ENCODE data around the gene C3orf38. TPM values are rescaled to one million over a fixed set of nuclear protein-coding genes. Genes with fewer than 3 reads are reported as not detected.

Gene C3orf38
- total RNA-seq, 1 donor from 2014 or later, result 26.0 TPM

DNA sequence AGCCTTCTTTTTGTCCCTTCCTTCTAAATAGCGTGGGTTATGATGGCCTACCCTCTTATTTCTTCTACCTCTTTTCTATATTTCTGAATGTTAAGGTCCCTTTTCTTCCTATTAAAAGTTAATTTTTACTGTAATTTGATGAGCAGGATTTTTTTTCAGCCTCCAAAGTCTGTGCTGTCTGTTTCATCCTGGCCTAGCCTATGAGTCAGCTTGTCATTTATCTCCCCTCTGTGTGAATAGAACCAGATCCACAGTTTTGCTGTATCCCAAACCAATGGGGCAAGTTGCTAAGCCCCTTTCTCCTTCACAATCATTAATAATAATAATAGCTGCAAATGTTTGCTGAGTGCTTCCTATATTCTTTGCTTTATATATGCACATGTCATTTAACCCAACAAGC is 18.1 kb upstream of the C3orf38 start:
- DNase-seq, result no peak
- no peaks in the 10 kb centered on the region for H3K36me3 Mint-ChIP-seq (ENCODE audit: unreplicated experiment)
- no peak overlapping the region for H3K4me3 Mint-ChIP-seq (ENCODE audit: unreplicated experiment)
- no peaks in the 10 kb centered on the region for H3K27me3 Mint-ChIP-seq (ENCODE audit: unreplicated experiment)
- no peak overlapping the region for H3K27ac Mint-ChIP-seq (ENCODE audit: unreplicated experiment)
- no peaks in the 10 kb centered on the region for H3K9me3 Mint-ChIP-seq (ENCODE audit: unreplicated experiment)
- TF ChIP-seq, protein P1, sequence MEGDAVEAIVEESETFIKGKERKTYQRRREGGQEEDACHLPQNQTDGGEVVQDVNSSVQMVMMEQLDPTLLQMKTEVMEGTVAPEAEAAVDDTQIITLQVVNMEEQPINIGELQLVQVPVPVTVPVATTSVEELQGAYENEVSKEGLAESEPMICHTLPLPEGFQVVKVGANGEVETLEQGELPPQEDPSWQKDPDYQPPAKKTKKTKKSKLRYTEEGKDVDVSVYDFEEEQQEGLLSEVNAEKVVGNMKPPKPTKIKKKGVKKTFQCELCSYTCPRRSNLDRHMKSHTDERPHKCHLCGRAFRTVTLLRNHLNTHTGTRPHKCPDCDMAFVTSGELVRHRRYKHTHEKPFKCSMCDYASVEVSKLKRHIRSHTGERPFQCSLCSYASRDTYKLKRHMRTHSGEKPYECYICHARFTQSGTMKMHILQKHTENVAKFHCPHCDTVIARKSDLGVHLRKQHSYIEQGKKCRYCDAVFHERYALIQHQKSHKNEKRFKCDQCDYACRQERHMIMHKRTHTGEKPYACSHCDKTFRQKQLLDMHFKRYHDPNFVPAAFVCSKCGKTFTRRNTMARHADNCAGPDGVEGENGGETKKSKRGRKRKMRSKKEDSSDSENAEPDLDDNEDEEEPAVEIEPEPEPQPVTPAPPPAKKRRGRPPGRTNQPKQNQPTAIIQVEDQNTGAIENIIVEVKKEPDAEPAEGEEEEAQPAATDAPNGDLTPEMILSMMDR (IDR thresholded peaks at IDR 0.05; ENCODE audit: partially characterized antibody, unreplicated experiment), result no peak
- H3K4me1 Mint-ChIP-seq (ENCODE audit: low read depth, unreplicated experiment), result no peaks in the 10 kb centered on the region

DNA sequence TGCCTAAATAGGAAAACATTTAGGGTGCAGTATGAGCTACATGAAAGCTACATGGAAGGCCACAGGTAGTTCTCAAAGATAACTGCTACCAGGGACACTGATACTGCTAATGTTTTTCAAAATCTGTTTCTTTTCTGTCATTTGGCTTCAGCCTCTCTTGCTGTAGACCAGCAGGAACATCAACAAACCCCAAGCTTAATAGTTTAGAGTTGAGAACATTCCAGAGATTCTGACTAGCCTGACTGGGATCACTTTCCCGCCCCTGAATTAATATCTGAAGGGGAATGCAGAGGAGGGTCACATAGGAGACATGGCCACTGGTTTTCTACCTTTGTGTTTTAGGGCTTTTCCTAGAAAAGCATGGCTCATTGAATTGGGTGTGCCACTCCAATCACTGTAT is 16.9 kb upstream of the C3orf38 start:
- TF ChIP-seq, protein P1 (IDR thresholded peaks at IDR 0.05; ENCODE audit: partially characterized antibody, unreplicated experiment), result no peak
- Mint-ChIP-seq H3K4me3 (ENCODE audit: unreplicated experiment) (no peak overlapping the region), H3K9me3 (ENCODE audit: unreplicated experiment) (no peaks in the 10 kb centered on the region), H3K4me1 (ENCODE audit: low read depth, unreplicated experiment) (no peaks in the 10 kb centered on the region), H3K27me3 (ENCODE audit: unreplicated experiment) (no peaks in the 10 kb centered on the region), H3K27ac (ENCODE audit: unreplicated experiment) (no peak overlapping the region), H3K36me3 (ENCODE audit: unreplicated experiment) (no peaks in the 10 kb centered on the region)
- DNase-seq, result no peak

DNA sequence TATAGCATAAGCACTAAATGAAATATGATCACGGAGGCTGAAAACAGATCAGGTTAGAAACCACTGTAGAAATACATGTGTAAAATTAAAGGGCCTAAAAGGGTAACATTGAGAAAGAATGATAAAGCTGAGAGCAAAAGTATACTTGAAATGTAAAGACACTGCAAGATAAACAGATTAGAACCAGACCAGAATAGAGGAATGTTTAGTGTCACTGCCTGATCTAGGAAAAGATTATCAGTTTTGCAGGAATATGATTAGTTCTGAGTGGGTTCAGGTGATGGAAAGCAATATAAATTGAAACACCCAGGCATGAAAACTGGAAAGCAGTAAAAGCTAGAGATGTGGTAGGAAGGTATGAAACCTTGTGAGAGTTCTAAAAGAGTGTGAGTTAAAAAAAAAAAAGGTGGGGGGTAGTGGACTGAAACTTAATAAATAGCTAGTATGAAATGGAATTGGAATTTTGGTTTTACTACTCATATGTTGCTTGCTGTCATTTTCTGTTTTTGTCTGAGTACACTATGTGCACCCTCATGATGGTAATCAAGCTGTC is 16.0 kb upstream of the C3orf38 start:
- Mint-ChIP-seq H3K27ac (ENCODE audit: unreplicated experiment) (no peak overlapping the region), H3K9me3 (ENCODE audit: unreplicated experiment) (no peaks in the 10 kb centered on the region), H3K4me3 (ENCODE audit: unreplicated experiment) (no peak overlapping the region), H3K4me1 (ENCODE audit: low read depth, unreplicated experiment) (no peaks in the 10 kb centered on the region), H3K36me3 (ENCODE audit: unreplicated experiment) (no peaks in the 10 kb centered on the region), H3K27me3 (ENCODE audit: unreplicated experiment) (no peaks in the 10 kb centered on the region)
- TF ChIP-seq, protein P1 (IDR thresholded peaks at IDR 0.05; ENCODE audit: partially characterized antibody, unreplicated experiment), result no peak
- no peak for DNase-seq

DNA sequence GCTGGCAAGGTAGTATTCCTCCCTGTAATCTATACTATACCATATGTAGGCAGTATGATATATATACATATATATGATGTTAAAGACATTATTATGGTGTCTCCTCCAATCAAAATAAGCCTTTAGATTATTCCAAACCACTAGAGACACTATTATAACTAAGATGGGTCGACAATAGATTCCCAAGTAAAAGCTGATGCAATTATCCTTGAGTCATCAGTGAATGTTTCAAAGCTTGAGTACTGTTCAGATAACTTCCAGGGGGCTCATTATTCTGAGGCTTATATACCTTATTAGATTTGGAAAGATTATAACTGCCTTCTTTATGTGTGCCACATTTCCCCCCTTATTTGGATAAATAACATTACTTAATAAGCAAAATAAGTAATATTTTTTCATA is 11.9 kb upstream of the C3orf38 start:
- no peaks in the 10 kb centered on the region for H3K9me3 Mint-ChIP-seq (ENCODE audit: unreplicated experiment)
- H3K27me3 Mint-ChIP-seq (ENCODE audit: unreplicated experiment), result no peaks in the 10 kb centered on the region
- no peaks in the 10 kb centered on the region for H3K36me3 Mint-ChIP-seq (ENCODE audit: unreplicated experiment)
- no peak for DNase-seq
- H3K27ac Mint-ChIP-seq (ENCODE audit: unreplicated experiment), result no peak overlapping the region
- TF ChIP-seq, protein P1 (IDR thresholded peaks at IDR 0.05; ENCODE audit: partially characterized antibody, unreplicated experiment), result no peak
- H3K4me3 Mint-ChIP-seq (ENCODE audit: unreplicated experiment), result no peak overlapping the region
- no peaks in the 10 kb centered on the region for H3K4me1 Mint-ChIP-seq (ENCODE audit: low read depth, unreplicated experiment)

DNA sequence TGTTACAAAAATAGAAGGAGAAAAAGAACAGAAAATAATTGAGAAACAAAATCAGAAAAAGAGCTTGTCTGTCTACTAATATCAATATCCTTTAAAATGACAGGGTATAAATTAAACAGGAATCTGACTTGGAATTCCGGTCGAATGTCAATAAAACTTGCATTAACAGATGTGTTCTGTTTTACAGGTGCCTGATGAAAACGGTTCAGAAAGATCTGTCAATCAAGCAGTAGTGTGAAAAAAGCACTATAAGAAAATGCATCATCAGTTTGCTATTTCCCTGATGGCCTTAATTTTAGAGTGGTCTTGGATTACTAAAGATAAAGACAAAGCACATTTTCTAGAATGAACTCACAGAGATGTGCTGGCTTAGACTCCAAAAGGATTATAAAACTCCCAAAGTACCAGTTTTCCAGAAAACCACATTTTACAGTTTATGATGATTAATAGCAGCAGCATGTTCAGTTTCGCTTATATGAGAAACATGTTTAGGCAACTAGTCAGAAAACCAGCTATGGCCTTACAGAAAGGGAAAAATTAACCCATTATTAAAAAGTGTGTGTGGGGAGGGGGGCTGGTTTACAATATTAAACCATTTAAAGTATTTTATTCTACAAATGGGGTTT is 8.2 kb upstream of the C3orf38 start:
- no peak for DNase-seq
- H3K9me3 Mint-ChIP-seq (ENCODE audit: unreplicated experiment), result no peaks in the 10 kb centered on the region
- H3K4me3 Mint-ChIP-seq (ENCODE audit: unreplicated experiment), result no peak overlapping the region
- H3K4me1 Mint-ChIP-seq (ENCODE audit: low read depth, unreplicated experiment), result no peaks in the 10 kb centered on the region
- TF ChIP-seq, protein P1 (IDR thresholded peaks at IDR 0.05; ENCODE audit: partially characterized antibody, unreplicated experiment), result no peak
- no peak overlapping the region for H3K27ac Mint-ChIP-seq (ENCODE audit: unreplicated experiment)
- H3K27me3 Mint-ChIP-seq (ENCODE audit: unreplicated experiment), result no peaks in the 10 kb centered on the region
- no peaks in the 10 kb centered on the region for H3K36me3 Mint-ChIP-seq (ENCODE audit: unreplicated experiment)
